ENCODE data around the gene C6orf62. TPM values are rescaled to one million over a fixed set of nuclear protein-coding genes. Genes with fewer than 3 reads are reported as not detected.

C6orf62 gene
- total and polyA plus RNA-seq, 2 donors (not counting 3 experiments of a cell fraction or from before 2014, with no cell fraction given) = 36.5 to 129 TPM

DNA sequence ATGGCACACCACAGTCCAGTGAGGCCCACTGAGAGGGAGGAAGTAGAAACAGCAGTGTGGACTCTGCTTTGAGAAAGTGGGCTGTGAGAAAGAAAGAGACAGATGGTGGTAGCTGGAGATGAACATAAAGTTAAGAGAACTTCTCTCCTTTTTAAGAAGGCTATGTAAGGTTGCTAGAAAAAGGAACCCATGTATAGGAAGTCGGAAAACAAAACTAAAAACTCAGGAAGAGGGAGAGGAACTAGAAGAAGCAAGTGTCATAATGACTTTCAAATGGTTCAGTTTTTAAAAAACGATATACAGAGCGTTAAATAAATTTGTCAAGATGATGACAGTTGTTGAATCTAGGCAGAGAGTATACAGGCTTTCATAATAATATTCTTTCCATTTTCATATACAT is 30.3 kb upstream of the C6orf62 start:
- no peak overlapping the region for H2AFZ ChIP-seq (ENCODE audit: low read depth, low read length)
- ChIA-PET CTCF (interaction anchor here (1.0 kb wide), 1 partner anchor 9 kb away, joined by 3 read pairs; no protein-coding TSS in a partner anchor), POLR2A (no interaction called here)
- no peak overlapping the region for H3K9ac ChIP-seq (replicated peaks; ENCODE audit: extremely low read depth, insufficient read depth, low read length)
- no peaks in the 10 kb centered on the region for H3K79me2 ChIP-seq (ENCODE audit: control insufficient read depth, insufficient read depth, low read length)
- TF ChIP-seq JUN (IDR thresholded peaks at IDR 0.05; ENCODE audit: borderline replicate concordance, insufficient read depth, insufficient read length, low read depth) (no peak), MYC (IDR thresholded peaks at IDR 0.05; ENCODE audit: low read depth, low read length) (no peak), POLR2A (IDR thresholded peaks at IDR 0.05; ENCODE audit: low read depth, low read length) (no peak), EZH2 (IDR thresholded peaks at IDR 0.05; ENCODE audit: borderline replicate concordance, low read depth, low read length, severe bottlenecking) (no peak)
- TF ChIP-seq, protein P1, sequence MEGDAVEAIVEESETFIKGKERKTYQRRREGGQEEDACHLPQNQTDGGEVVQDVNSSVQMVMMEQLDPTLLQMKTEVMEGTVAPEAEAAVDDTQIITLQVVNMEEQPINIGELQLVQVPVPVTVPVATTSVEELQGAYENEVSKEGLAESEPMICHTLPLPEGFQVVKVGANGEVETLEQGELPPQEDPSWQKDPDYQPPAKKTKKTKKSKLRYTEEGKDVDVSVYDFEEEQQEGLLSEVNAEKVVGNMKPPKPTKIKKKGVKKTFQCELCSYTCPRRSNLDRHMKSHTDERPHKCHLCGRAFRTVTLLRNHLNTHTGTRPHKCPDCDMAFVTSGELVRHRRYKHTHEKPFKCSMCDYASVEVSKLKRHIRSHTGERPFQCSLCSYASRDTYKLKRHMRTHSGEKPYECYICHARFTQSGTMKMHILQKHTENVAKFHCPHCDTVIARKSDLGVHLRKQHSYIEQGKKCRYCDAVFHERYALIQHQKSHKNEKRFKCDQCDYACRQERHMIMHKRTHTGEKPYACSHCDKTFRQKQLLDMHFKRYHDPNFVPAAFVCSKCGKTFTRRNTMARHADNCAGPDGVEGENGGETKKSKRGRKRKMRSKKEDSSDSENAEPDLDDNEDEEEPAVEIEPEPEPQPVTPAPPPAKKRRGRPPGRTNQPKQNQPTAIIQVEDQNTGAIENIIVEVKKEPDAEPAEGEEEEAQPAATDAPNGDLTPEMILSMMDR (IDR thresholded peaks at IDR 0.05; ENCODE audit: extremely low read depth in 1 of 2, insufficient read depth in 1 of 2, low read depth in 1 of 2, low read length in 2 of 2) = no peak
- TF ChIP-seq, protein P2, sequence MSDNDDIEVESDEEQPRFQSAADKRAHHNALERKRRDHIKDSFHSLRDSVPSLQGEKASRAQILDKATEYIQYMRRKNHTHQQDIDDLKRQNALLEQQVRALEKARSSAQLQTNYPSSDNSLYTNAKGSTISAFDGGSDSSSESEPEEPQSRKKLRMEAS (IDR thresholded peaks at IDR 0.05; ENCODE audit: insufficient read depth, insufficient read length) = no peak
- H4K20me1 ChIP-seq (replicated peaks; ENCODE audit: control insufficient read depth, extremely low read depth, insufficient read depth, low read length) = no peaks in the 10 kb centered on the region
- no TSS peak for BruUV-seq (replicated peaks)
- H3K4me1 ChIP-seq (ENCODE audit: control insufficient read depth, extremely low read depth, insufficient read depth, low read length) = no peaks in the 10 kb centered on the region
- no peak overlapping the region for H3K4me3 ChIP-seq (replicated peaks in 1 of 3; ENCODE audit: insufficient read depth in 1 of 3, low read depth in 1 of 3, low read length in 3 of 3)
- no peak overlapping the region for H3K27ac ChIP-seq (ENCODE audit: insufficient read depth, low read depth, low read length)
- DNase-seq (ENCODE audit: low read depth, low spot score) (no peak), FAIRE-seq (no peak)
- dilution Hi-C loops (cut with MboI; ENCODE audit: extremely low pct_ligation_motif_present, low sequenced_read_pairs) = no loop called here
- H3K36me3 ChIP-seq (ENCODE audit: control insufficient read depth in 2 of 2, extremely low read depth in 1 of 2, insufficient read depth in 2 of 2, low read length in 2 of 2) = no peaks in the 10 kb centered on the region
- no peaks in the 10 kb centered on the region for H3K9me3 ChIP-seq (replicated peaks; ENCODE audit: control insufficient read depth, insufficient read depth, low read length)
- peaks cover 0 to 2% of the 10 kb centered on the region in 2 experiments for H3K27me3 ChIP-seq (ENCODE audit: control insufficient read depth in 2 of 2, insufficient read depth in 2 of 2, low read length in 2 of 2)
- intact Hi-C loops (cut with micrococcal nuclease) = no loop called here
- no peaks in the 10 kb centered on the region for H3K9me1 ChIP-seq (replicated peaks; ENCODE audit: control insufficient read depth, extremely low read depth, insufficient read depth, low read length)
- no peak overlapping the region for H3K4me2 ChIP-seq (ENCODE audit: insufficient read depth, low read length)

DNA sequence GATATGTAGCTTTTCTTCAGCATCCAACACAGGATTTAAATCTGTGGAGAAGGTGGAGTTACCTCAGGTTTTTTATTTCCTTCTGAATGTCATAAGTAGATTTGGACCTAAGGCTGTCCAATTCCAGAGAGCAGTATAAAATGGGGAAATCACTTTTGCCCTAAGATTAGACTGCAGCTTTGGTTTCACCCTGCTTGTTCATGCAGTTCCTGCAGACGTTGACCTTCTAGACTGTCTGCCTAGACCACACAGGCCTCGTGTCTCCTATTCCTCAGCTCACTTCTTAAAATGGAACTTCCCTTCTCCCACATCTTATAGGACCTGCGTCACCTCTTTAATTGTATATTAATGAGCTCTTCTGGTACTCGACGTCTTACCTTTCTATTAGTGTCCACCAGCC is 26.0 kb upstream of the C6orf62 start:
- no peaks in the 10 kb centered on the region for H3K9me1 ChIP-seq (replicated peaks; ENCODE audit: control insufficient read depth, extremely low read depth, insufficient read depth, low read length)
- DNase-seq (ENCODE audit: low read depth, low spot score) (no peak), FAIRE-seq (no peak)
- BruUV-seq (replicated peaks) = no TSS peak
- H3K4me3 ChIP-seq (replicated peaks in 1 of 3; ENCODE audit: insufficient read depth in 1 of 3, low read depth in 1 of 3, low read length in 3 of 3) = no peak overlapping the region
- dilution Hi-C loops (cut with MboI; ENCODE audit: extremely low pct_ligation_motif_present, low sequenced_read_pairs) (no loop called here), intact Hi-C loops (cut with micrococcal nuclease) (no loop called here)
- H2AFZ ChIP-seq (ENCODE audit: low read depth, low read length) = no peak overlapping the region
- H3K27ac ChIP-seq (ENCODE audit: insufficient read depth, low read depth, low read length) = no peak overlapping the region
- ChIA-PET POLR2A (no interaction called here), CTCF (interaction anchor here (1.4 to 2.0 kb wide), 3 partner anchors 21 to 161 kb away, joined by 4 to 5 read pairs (median 4); partner anchors contain the start of gene C6orf62)
- no peaks in the 10 kb centered on the region for H3K9me3 ChIP-seq (replicated peaks; ENCODE audit: control insufficient read depth, insufficient read depth, low read length)
- H3K27me3 ChIP-seq (ENCODE audit: control insufficient read depth in 2 of 2, insufficient read depth in 2 of 2, low read length in 2 of 2) = peaks cover 0 to 2% of the 10 kb centered on the region in 2 experiments
- H4K20me1 ChIP-seq (replicated peaks; ENCODE audit: control insufficient read depth, extremely low read depth, insufficient read depth, low read length) = no peaks in the 10 kb centered on the region
- TF ChIP-seq, protein P2 (IDR thresholded peaks at IDR 0.05; ENCODE audit: insufficient read depth, insufficient read length) = no peak
- TF ChIP-seq, protein P1 (IDR thresholded peaks at IDR 0.05; ENCODE audit: extremely low read depth in 1 of 2, insufficient read depth in 1 of 2, low read depth in 1 of 2, low read length in 2 of 2) = no peak
- TF ChIP-seq MYC (IDR thresholded peaks at IDR 0.05; ENCODE audit: low read depth, low read length) (no peak), POLR2A (IDR thresholded peaks at IDR 0.05; ENCODE audit: low read depth, low read length) (no peak), JUN (IDR thresholded peaks at IDR 0.05; ENCODE audit: borderline replicate concordance, insufficient read depth, insufficient read length, low read depth) (no peak), GATA2 (IDR thresholded peaks at IDR 0.05; ENCODE audit: insufficient read depth, insufficient read length, low read depth, low read length) (no peak), FOS (IDR thresholded peaks at IDR 0.05; ENCODE audit: borderline replicate concordance, insufficient read depth, low read length) (no peak), POLR2AphosphoS5 (IDR thresholded peaks at IDR 0.05; ENCODE audit: insufficient read depth, low read depth, low read length) (no peak), EZH2 (IDR thresholded peaks at IDR 0.05; ENCODE audit: borderline replicate concordance, low read depth, low read length, severe bottlenecking) (no peak)
- H3K9ac ChIP-seq (replicated peaks; ENCODE audit: extremely low read depth, insufficient read depth, low read length) = no peak overlapping the region
- peaks cover 16% of the 10 kb centered on the region for H3K4me1 ChIP-seq (ENCODE audit: control insufficient read depth, extremely low read depth, insufficient read depth, low read length)
- no peaks in the 10 kb centered on the region for H3K79me2 ChIP-seq (ENCODE audit: control insufficient read depth, insufficient read depth, low read length)
- H3K36me3 ChIP-seq (ENCODE audit: control insufficient read depth in 2 of 2, extremely low read depth in 1 of 2, insufficient read depth in 2 of 2, low read length in 2 of 2) = no peaks in the 10 kb centered on the region
- no peak overlapping the region for H3K4me2 ChIP-seq (ENCODE audit: insufficient read depth, low read length)
